GM19099 (cell line): ENCODE measurements around the gene GALNT9.

Source experiments
- POLR2A ChIP-seq: IDR thresholded peaks from 3 replicates; pipeline ENCODE4 v1.6.1; 2011; ENCODE audit warnings: low read depth; ENCODE audit not compliant: insufficient read length; ENCODE audit errors: extremely low read depth

Gene GALNT9

GRCh38 chr12:132159555-132160003 is 169.8 kb downstream of the GALNT9 start:
- no peak for TF ChIP-seq POLR2A

GRCh38 chr12:132158677-132159554 is 170.5 kb downstream of the GALNT9 start:
- no peak for TF ChIP-seq POLR2A

GRCh38 chr12:132157733-132158409 is 171.5 kb downstream of the GALNT9 start:
- TF ChIP-seq POLR2A = no peak

GRCh38 chr12:132156573-132157325 is 172.6 kb downstream of the GALNT9 start:
- no peak for TF ChIP-seq POLR2A

- no peak for TF ChIP-seq POLR2A
These were observed 173.4 kb downstream of the GALNT9 start for GRCh38 chr12:132155771-132156572.

- no peak for TF ChIP-seq POLR2A
These were observed 174.2 kb downstream of the GALNT9 start for GRCh38 chr12:132154941-132155770.

GRCh38 chr12:132154341-132154761 is 175.0 kb downstream of the GALNT9 start:
- no peak for TF ChIP-seq POLR2A

GRCh38 chr12:132153501-132154340 is 175.7 kb downstream of the GALNT9 start:
- no peak for TF ChIP-seq POLR2A

- no peak for TF ChIP-seq POLR2A
These were observed 176.4 kb downstream of the GALNT9 start for GRCh38 chr12:132152953-132153352.

GRCh38 chr12:132152411-132152821 is 177.0 kb downstream of the GALNT9 start:
- no peak for TF ChIP-seq POLR2A

GRCh38 chr12:132151766-132152410 is 177.5 kb downstream of the GALNT9 start:
- no peak for TF ChIP-seq POLR2A

GRCh38 chr12:132151145-132151765 is 178.1 kb downstream of the GALNT9 start:
- TF ChIP-seq POLR2A = no peak
